Neural cell (in vitro differentiated cells): ENCODE data around the gene SIK3. TPM values are rescaled to one million over a fixed set of nuclear protein-coding genes. Genes with fewer than 3 reads are reported as not detected.

Source experiments
- H2AFZ ChIP-seq: fragments of 200-600, 300-800 bp; sonication (generic), shearing (Covaris generic); 2 replicates; pipeline ENCODE4 v1.6.0; 2014; ENCODE audit warnings: low read depth, mild to moderate bottlenecking, antibody characterized with exemption, low read length, moderate library complexity
- H3F3A ChIP-seq: fragments of 200-600 bp; shearing (Covaris generic); 2 replicates; pipeline ENCODE4 v1.6.1; 2016; ENCODE audit warnings: mild to moderate bottlenecking, moderate library complexity, mixed read lengths, antibody characterized with exemption, low read length; ENCODE audit not compliant: insufficient read depth, poor library complexity, severe bottlenecking
- H3K27ac ChIP-seq: fragments of 200-600, 300-800 bp; sonication (generic), shearing (Covaris generic); 2 replicates; pipeline ENCODE4 v1.5.1; 2014; ENCODE audit warnings: mild to moderate bottlenecking, low read length, moderate library complexity
- H3K27me3 ChIP-seq: fragments of 300-800, 200-600 bp; sonication (generic), shearing (Covaris generic); 2 replicates; pipeline ENCODE4 v1.6.0; 2014; ENCODE audit warnings: mild to moderate bottlenecking, low read depth, low read length, moderate library complexity; ENCODE audit not compliant: insufficient read depth
- H3K36me3 ChIP-seq: fragments of 300-800, 200-600 bp; sonication (generic), shearing (Covaris generic); 2 replicates; pipeline ENCODE4 v1.5.1; 2014; ENCODE audit warnings: mild to moderate bottlenecking, antibody characterized with exemption, low read length, moderate library complexity; ENCODE audit not compliant: insufficient read depth
- H3K4me2 ChIP-seq: fragments of 300-800, 200-600 bp; sonication (generic), shearing (Covaris generic); 2 replicates; pipeline ENCODE4 v1.6.0; 2014; ENCODE audit warnings: mild to moderate bottlenecking, low read length
- H3K4me3 ChIP-seq: fragments of 300-800, 200-600 bp; sonication (generic), shearing (Covaris generic); 2 replicates; pipeline ENCODE4 v1.5.1; 2014; ENCODE audit warnings: mild to moderate bottlenecking, low read length, moderate library complexity
- H3K79me2 ChIP-seq: fragments of 200-600 bp; shearing (Covaris generic); replicated peaks from 2 replicates; pipeline ENCODE4 v1.6.0; 2014; ENCODE audit warnings: mild to moderate bottlenecking, low read length, moderate library complexity; ENCODE audit not compliant: insufficient read depth
- H3K9ac ChIP-seq: fragments of 300-800, 200-600 bp; sonication (generic), shearing (Covaris generic); 2 replicates; pipeline ENCODE4 v1.6.1; 2016; ENCODE audit warnings: mild to moderate bottlenecking, low read length, mixed read lengths
- H3K9me2 ChIP-seq: fragments of 200-600 bp; shearing (Covaris generic); 2 replicates; pipeline ENCODE4 v1.6.1; 2016; ENCODE audit warnings: mild to moderate bottlenecking, low read length, mixed read lengths; ENCODE audit not compliant: insufficient read depth
- H3K9me3 ChIP-seq: fragments of 200-600, 300-800 bp; sonication (generic), shearing (Covaris generic); 2 replicates; pipeline ENCODE4 v1.6.1; 2016; ENCODE audit warnings: mild to moderate bottlenecking, mixed run types, low read length, moderate library complexity, mixed read lengths
- H4K20me1 ChIP-seq: fragments of 200-600 bp; shearing (Covaris generic); 2 replicates; pipeline ENCODE4 v1.6.1; 2016; ENCODE audit warnings: mild to moderate bottlenecking, mixed run types; ENCODE audit not compliant: insufficient read depth
- EP300 ChIP-seq: fragments of 450-650 bp; conservative IDR thresholded peaks from 2 replicates; pipeline ENCODE4 v1.6.1; 2014; ENCODE audit warnings: antibody characterized with exemption, mild to moderate bottlenecking, moderate library complexity; ENCODE audit not compliant: poor library complexity, severe bottlenecking
- EZH2 ChIP-seq: fragments of 200-600, 300-800 bp; shearing (Covaris generic), sonication (generic); IDR thresholded peaks from 2 replicates; pipeline ENCODE4 v1.6.1; 2014; ENCODE audit warnings: antibody characterized with exemption, low read length, borderline replicate concordance, mild to moderate bottlenecking; ENCODE audit not compliant: insufficient read depth, poor library complexity, severe bottlenecking
- MXI1 ChIP-seq: fragments of 450-650 bp; conservative IDR thresholded peaks from 2 replicates; pipeline ENCODE4 v1.6.1; 2014; ENCODE audit warnings: antibody characterized with exemption, mild to moderate bottlenecking; ENCODE audit not compliant: poor library complexity, severe bottlenecking
- POLR2AphosphoS5 ChIP-seq: IDR thresholded peaks from 2 replicates; pipeline ENCODE4 v1.6.1; 2012
- RAD21 ChIP-seq: fragments of 450-650 bp; conservative IDR thresholded peaks from 2 replicates; pipeline ENCODE4 v1.6.1; 2014; ENCODE audit warnings: antibody characterized with exemption, mild to moderate bottlenecking, moderate library complexity
- SMC3 ChIP-seq: fragments of 450-650 bp; conservative IDR thresholded peaks from 2 replicates; pipeline ENCODE4 v1.6.1; 2014; ENCODE audit warnings: antibody characterized with exemption, mild to moderate bottlenecking, moderate library complexity; ENCODE audit not compliant: poor library complexity
- TAF1 ChIP-seq: IDR thresholded peaks from 2 replicates; pipeline ENCODE4 v1.6.1; 2012; ENCODE audit warnings: low read depth
- polyA plus RNA-seq: library from polyadenylated mRNA; depleted of rRNA; stranded (reverse); fragments of >200 nt; gene quantifications from 2 replicates; pipeline ENCODE4 v1.2.3, GENCODE V29; 2014
- TF ChIP-seq, protein P1 (sequence below): IDR thresholded peaks from 2 replicates; pipeline ENCODE4 v1.6.1; 2012; ENCODE audit warnings: borderline replicate concordance
- TF ChIP-seq, protein P2 (sequence below): fragments of 450-650 bp; IDR thresholded peaks from 2 replicates; pipeline ENCODE4 v1.5.1; 2014; ENCODE audit warnings: antibody characterized with exemption, mild to moderate bottlenecking, moderate library complexity; ENCODE audit not compliant: poor library complexity, severe bottlenecking

The SIK3 gene
- polyA plus RNA-seq, 1 donor from 2014 or later = 11.2 TPM

DNA sequence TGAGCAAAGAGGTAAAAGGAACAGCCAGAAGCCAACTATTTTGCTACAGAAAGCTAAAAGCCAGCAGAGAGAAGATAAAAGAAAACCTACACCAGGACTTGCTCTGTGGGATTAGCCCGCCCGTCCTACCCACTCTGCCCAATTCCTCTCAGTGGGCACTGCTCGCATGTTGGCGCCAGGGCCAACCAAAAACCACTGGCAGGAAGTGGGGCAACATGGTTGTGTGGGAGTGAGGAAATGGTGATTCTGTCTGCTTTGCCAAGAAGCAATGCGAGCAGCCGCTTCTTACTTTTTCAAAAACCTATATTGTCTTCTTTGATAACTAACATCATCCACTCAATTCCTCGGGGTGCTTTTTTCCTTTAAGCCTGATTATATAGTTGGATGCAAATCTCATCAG lies 246.6 kb downstream of the SIK3 start:
- H3K27ac ChIP-seq = no peak overlapping the region
- no peaks in the 10 kb centered on the region for H3K9me3 ChIP-seq
- no peak for TF ChIP-seq MXI1
- TF ChIP-seq POLR2AphosphoS5 = no peak
- no peak for TF ChIP-seq SMC3
- no peak overlapping the region for H3K4me3 ChIP-seq
- no peaks in the 10 kb centered on the region for H3K79me2 ChIP-seq
- H2AFZ ChIP-seq = no peak overlapping the region
- H3K9me2 ChIP-seq = no peaks in the 10 kb centered on the region
- no peak overlapping the region for H3K9ac ChIP-seq
- H4K20me1 ChIP-seq = no peaks in the 10 kb centered on the region
- H3F3A ChIP-seq = no peaks in the 10 kb centered on the region
- no peaks in the 10 kb centered on the region for H3K27me3 ChIP-seq
- no peak overlapping the region for H3K4me2 ChIP-seq
- H3K36me3 ChIP-seq = peaks cover 11% of the 10 kb centered on the region

DNA sequence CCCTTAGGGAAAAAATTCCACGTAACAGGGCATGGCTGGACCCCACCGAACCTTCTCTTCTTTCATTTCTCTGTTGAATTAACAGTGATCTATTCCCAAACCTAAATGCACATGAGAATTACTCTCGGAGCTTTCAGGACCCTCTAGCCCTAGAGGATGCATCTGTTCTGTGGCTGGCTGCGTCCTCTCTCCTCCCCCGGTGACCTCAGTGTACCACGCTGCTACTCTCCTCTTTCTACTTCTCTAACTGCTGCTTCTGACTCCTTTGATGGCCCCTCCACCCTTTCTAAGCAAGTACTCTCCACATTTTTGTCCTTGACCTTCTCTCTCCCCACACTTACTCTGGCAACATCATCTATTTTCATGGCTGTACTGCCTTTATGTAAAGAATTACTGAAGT lies 248.7 kb downstream of the SIK3 start:
- TF ChIP-seq MXI1 (no peak), RAD21 (no peak), TAF1 (no peak)
- TF ChIP-seq, protein P1, sequence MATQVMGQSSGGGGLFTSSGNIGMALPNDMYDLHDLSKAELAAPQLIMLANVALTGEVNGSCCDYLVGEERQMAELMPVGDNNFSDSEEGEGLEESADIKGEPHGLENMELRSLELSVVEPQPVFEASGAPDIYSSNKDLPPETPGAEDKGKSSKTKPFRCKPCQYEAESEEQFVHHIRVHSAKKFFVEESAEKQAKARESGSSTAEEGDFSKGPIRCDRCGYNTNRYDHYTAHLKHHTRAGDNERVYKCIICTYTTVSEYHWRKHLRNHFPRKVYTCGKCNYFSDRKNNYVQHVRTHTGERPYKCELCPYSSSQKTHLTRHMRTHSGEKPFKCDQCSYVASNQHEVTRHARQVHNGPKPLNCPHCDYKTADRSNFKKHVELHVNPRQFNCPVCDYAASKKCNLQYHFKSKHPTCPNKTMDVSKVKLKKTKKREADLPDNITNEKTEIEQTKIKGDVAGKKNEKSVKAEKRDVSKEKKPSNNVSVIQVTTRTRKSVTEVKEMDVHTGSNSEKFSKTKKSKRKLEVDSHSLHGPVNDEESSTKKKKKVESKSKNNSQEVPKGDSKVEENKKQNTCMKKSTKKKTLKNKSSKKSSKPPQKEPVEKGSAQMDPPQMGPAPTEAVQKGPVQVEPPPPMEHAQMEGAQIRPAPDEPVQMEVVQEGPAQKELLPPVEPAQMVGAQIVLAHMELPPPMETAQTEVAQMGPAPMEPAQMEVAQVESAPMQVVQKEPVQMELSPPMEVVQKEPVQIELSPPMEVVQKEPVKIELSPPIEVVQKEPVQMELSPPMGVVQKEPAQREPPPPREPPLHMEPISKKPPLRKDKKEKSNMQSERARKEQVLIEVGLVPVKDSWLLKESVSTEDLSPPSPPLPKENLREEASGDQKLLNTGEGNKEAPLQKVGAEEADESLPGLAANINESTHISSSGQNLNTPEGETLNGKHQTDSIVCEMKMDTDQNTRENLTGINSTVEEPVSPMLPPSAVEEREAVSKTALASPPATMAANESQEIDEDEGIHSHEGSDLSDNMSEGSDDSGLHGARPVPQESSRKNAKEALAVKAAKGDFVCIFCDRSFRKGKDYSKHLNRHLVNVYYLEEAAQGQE = no peak
- H3K9ac ChIP-seq = no peak overlapping the region
- H3K36me3 ChIP-seq = peaks cover 11% of the 10 kb centered on the region
- H4K20me1 ChIP-seq = no peaks in the 10 kb centered on the region
- no peak overlapping the region for H3K4me3 ChIP-seq
- no peaks in the 10 kb centered on the region for H3F3A ChIP-seq
- no peaks in the 10 kb centered on the region for H3K27me3 ChIP-seq
- H2AFZ ChIP-seq = no peak overlapping the region
- H3K4me2 ChIP-seq = no peak overlapping the region
- H3K9me2 ChIP-seq = no peaks in the 10 kb centered on the region
- no peaks in the 10 kb centered on the region for H3K9me3 ChIP-seq
- no peaks in the 10 kb centered on the region for H3K79me2 ChIP-seq
- H3K27ac ChIP-seq = no peak overlapping the region

DNA sequence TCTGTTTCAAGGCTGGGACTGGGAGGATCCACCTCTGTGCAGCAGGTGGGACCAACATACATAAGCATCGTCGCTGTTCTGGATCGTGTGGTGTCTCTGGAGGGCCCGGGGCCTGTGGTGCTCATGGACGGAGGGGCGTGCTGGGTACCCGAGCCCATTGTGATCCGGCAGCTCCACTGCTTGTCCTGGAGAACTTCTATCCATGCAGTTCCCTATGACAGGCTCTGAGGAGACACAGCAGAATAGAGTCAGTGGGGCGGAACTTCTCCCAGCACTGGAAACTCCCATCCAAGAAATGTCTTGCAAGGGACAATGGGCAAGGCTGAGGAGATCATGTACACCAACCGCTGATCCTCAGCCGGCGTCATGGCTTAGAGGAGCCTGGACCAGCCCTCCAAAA lies 249.2 kb downstream of the SIK3 start:
- no peaks in the 10 kb centered on the region for H3K9me3 ChIP-seq
- peaks cover 11% of the 10 kb centered on the region for H3K36me3 ChIP-seq
- H3K4me3 ChIP-seq = no peak overlapping the region
- no peaks in the 10 kb centered on the region for H3K79me2 ChIP-seq
- no peak for TF ChIP-seq TAF1
- no peak for TF ChIP-seq EZH2
- TF ChIP-seq MXI1 = no peak
- TF ChIP-seq, protein P1 = no peak
- no peak for TF ChIP-seq SMC3
- TF ChIP-seq RAD21 = no peak
- no peak for TF ChIP-seq POLR2AphosphoS5
- TF ChIP-seq, protein P2, sequence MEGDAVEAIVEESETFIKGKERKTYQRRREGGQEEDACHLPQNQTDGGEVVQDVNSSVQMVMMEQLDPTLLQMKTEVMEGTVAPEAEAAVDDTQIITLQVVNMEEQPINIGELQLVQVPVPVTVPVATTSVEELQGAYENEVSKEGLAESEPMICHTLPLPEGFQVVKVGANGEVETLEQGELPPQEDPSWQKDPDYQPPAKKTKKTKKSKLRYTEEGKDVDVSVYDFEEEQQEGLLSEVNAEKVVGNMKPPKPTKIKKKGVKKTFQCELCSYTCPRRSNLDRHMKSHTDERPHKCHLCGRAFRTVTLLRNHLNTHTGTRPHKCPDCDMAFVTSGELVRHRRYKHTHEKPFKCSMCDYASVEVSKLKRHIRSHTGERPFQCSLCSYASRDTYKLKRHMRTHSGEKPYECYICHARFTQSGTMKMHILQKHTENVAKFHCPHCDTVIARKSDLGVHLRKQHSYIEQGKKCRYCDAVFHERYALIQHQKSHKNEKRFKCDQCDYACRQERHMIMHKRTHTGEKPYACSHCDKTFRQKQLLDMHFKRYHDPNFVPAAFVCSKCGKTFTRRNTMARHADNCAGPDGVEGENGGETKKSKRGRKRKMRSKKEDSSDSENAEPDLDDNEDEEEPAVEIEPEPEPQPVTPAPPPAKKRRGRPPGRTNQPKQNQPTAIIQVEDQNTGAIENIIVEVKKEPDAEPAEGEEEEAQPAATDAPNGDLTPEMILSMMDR = no peak
- TF ChIP-seq EP300 = no peak
- no peak overlapping the region for H3K27ac ChIP-seq
- H2AFZ ChIP-seq = no peak overlapping the region
- no peak overlapping the region for H3K4me2 ChIP-seq
- no peaks in the 10 kb centered on the region for H3K27me3 ChIP-seq
- H3K9me2 ChIP-seq = no peaks in the 10 kb centered on the region
- no peaks in the 10 kb centered on the region for H3F3A ChIP-seq
- H3K9ac ChIP-seq = no peak overlapping the region
- H4K20me1 ChIP-seq = no peaks in the 10 kb centered on the region
